Measurements from ENCODE around the gene NINL.
"Not testable (repeated sequence)": the region's sequence is repeated elsewhere in the genome, so short reads cannot be mapped to it uniquely, and the experiment has no call there.

NINL gene

DNA sequence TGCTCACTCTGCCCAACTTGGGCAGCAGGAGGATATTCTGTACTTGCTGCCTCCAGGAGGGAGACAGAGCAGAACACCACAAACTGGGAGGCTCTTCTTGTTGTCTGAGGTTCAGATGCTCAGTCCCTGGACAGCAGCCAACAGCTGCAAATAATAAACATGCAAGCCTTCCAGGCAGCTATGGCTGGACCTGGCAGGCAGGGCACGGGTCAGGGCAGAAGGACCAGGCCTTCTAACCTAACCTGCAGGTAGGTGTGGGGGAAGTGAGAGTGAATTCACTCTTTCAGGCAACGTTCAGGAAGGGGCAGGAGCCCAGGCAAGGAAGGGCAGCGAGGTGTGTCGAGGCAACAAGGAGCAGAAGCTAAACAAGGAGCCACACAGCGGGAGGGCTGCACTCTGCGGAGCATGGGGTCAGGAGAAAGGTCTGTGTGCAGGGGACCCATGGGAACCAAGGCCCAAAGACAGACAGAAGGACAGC is 31.5 kb downstream of the NINL start:
- DNase-seq (ENCODE audit: low read depth in 4 of 4, low spot score in 1 of 4) = no peak

DNA sequence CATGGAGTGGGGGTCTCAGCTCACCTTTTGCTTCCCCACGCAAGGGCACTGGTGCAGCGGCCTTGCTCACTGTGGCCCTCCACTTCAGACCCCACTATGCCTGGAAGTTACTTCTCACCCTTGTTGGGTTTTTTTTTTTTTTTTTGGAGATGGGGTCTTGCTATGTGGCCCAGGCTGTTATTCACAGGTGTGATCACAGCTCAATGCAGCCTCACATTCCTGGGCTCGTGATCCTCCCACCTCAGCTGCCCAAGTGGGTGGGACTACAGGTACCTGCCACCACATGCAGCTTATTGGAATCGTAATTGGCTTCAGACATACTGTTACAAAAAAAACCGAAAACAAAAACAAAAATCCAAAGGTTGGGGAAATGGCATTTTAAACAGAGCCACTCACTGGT is 32.4 kb downstream of the NINL start:
- DNase-seq (ENCODE audit: low read depth in 4 of 4, low spot score in 1 of 4) = no peak

DNA sequence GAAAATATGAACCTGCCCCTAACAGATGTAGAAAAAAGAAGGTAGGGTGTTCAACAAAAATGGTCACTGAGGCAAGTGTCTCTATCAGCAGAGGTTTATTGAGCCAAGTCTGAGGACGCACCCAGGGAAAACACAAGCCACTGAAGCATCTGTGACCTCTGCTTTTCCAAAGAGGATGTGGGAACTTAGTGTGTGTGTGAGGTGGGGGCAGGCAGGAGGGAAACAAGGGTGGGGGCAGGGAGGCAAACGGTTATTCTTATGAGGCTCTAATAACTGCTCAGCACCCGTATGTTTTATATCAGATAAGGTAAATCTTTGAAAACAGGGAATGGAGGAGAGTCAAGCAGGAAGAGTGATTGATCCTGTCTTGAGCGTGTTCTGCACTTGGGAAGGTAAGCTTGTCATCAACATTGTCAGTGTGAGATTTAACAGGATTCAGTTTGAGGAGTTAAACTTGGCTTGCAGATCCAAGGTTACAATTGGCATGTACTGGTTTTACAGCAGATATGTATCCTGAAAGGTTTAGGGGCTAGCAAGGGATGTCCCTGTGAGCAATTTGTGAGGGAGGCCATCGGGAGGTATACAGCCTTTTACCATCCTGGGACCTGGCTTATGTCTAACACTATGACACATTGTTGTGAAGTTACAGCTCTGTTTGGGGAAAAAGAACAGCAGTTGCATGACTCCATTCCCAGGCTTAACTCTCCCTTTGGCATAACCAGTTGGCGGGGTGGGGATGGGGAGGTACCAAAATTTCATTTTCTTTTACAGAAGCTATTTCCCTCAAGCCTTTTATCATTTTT is 33.7 kb downstream of the NINL start:
- no peak for DNase-seq (ENCODE audit: low read depth in 4 of 4, low spot score in 1 of 4)

DNA sequence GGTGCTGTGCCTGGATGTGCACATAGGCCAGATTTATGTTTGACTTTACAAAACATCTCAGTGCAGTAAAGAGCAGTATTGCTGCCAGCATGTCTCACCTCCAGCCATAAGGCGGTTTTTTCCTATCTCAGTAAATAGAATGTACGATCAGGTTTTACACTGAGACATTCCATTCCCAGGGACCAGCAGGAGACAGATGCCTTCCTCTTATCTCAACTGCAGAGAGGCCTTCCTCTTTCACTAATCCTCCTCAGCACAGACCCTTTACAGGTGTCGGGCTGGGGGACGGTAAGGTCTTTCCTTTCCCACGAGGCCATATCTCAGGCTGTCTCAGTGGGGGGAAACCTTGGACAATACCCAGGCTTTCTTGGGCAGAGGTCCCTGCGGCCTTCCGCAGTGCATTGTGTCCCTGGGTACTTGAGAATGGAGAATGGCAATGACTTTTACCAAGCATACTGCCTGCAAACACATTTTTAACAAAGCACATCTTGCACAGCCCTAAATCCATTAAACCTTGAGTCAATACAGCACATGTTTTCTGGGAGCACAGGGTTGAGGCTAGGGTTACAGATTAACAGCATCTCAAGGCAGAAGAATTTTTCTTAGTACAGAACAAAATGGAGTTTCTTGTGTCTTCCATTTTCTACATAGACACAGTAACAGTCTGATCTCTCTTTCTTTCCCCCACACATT is 34.5 kb downstream of the NINL start:
- not testable (repeated sequence) for DNase-seq (ENCODE audit: low read depth in 4 of 4, low spot score in 1 of 4)

DNA sequence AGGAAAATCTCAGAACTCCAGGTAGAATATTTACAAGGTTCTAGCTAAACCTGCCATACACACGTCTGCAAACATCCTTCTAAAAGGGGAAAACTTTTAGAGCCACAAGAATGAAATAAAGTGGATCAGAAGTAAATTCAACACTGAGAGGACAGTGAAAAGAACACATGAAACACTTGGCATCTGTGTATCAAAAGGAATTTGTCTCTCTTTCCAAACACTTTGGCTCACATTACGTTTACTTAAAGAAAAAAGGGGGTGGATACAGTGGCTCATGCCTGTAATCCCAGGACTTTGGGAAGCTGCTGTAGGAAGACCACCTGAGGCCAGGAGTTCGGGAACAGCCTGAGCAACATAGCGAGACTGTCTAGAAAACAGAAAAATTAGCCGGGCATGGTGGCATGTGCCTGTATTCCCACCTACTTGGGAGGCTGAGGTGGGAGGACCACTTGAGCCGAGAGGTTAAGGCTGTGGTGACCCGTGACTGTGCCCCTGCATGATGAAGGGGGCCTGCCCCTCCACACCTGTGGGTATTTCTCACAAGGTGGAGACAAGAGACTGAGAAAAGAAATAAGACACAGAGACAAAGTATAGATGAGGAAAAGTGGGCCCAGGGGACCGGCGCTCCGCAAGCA is 35.4 kb downstream of the NINL start:
- no peak for DNase-seq (ENCODE audit: low read depth in 4 of 4, low spot score in 1 of 4)

DNA sequence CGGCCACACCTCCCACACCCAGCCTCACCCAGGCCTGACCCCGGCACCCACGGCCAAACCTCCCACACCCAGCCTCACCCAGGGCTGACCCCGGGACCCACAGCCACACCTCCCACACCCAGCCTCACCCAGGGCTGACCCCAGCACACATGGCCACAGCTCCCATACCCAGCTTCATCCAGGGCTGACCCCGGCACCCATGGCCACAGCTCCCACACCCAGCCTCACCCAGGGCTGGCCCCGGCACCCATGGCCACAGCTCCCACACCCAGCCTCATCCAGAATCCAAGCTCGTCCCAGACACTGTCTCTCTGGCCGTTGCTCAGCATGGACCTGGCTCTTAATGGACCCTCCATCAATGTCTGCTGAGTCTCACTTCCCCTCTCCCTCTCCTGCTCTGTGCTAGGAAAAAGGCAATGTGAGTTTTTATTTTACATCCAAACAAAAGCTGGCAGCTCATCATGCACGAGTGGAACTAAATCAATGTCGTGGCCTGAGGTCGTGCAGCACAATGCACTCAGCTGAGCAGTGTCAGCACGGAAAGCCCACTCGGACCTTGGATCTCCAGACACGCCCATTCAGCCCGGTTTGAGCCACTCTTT is 36.1 kb downstream of the NINL start:
- DNase-seq (ENCODE audit: low read depth in 4 of 4, low spot score in 1 of 4) = no peak

DNA sequence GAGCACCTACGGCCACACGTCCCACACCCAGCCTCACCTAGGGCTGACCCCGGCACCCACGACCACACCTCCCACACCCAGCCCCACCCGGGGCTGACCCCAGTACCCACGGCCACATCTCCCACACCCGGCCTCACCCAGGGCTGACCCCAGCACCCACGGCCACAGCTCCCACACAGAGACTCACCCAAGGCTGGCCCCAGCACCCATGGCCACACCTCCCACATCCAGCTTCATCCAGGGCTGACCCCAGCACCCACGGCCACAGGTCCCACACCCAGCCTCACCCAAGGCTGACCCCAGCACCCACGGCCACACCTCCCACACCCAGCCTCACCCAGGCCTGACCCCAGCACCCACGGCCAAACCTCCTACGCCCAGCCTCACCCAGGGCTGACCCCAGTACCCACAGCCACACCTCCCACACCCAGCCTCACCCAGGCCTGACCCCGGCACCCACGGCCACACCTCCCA is 36.7 kb downstream of the NINL start:
- no peak for DNase-seq (ENCODE audit: low read depth in 4 of 4, low spot score in 1 of 4)

DNA sequence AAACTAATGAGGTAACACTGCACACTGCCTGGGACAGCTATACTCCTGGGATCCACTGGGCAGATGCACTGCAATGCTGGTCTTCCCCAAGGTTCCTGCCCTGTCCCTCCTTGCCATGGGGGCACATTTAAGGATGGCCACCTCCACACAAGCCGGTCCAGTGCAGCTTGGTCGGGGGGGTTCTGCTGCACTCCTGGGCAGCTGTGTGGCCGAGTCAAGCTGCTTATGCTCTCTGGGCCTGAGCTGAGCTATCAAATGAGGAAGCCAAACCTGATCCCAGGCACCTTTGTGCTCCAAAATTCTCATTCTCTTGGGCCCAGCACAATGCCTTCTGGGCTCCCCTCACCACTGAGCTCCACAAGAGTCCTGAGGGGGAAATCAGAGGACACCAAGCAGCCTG is 37.3 kb downstream of the NINL start:
- DNase-seq (ENCODE audit: low read depth in 4 of 4, low spot score in 1 of 4) = no peak

DNA sequence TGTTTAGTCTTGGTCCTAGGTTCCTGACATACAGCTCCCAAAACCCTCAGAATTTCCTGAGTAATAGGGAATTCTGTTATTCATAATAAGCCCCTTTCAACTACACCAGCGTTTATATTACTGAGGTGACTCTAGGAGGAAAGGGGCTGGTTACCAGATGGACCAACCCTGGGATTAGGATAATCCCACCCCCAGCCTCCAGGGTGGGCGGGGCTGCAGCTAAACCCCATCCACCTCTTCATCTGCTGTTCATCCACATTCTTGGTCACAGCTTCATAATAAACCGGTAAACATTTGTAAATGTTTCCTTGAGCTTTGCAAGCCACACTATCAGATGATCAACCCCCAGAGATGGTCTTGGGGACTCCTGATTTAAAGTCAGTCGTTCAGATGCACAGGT is 38.3 kb downstream of the NINL start:
- no peak for DNase-seq (ENCODE audit: low read depth in 4 of 4, low spot score in 1 of 4)

DNA sequence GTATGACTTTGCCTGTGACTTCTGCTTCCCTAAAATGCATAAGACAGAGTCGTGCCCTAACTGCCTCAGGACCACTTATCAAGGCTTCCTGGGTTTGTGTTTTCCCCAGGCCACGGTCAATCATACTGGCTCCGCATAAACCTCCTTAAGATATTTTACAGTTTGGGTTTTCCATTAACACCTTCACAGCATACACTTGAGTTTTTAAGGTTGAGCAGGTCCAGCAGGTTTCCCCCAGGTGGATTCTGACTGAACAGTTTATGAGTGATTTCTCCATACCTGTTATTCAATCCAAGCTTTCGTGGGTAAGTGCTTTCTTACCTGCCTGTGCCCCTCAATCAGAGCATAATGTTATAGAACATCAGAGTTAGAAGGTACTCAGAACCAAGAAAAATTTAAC is 39.3 kb downstream of the NINL start:
- no peak for DNase-seq (ENCODE audit: low read depth in 4 of 4, low spot score in 1 of 4)

DNA sequence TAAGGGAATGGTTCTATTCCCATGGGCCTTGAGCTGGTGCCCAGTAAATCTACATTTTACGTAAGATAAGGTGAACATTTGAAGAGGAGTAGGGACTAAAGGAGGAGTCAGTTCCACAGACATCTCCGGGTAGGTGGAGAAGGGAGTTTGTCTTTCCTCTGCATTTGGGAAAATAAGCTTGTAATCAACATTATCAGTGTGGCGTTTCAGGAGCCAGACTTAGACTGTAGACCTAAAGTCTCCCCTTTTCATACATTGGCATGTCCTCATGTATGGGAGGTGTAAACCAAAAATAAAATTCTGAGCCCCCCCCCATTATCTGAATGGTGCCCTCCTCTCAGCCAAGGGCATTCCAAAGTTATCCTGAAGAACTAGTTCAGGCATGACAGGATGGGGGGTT is 40.2 kb downstream of the NINL start:
- DNase-seq (ENCODE audit: low read depth in 4 of 4, low spot score in 1 of 4) = no peak

DNA sequence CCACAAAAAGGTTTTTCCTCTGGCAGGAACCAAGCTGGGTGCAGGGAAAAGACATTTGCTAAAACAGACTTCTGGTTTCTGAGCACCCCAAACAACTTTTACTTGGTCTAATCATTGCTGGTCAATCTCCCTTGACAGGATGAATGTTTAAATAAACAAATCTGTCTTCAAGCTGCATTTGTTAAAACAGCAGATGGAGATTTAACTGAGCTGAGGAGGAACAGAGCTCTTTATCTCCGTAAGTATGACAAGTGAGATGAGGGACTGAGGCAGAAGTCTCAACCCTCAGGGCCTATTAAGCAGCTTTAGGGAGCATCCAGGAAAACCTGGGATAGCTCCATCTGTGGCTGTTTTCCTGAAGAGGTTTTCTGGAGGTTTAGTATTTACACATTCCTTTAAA is 40.6 kb downstream of the NINL start:
- DNase-seq (ENCODE audit: low read depth in 4 of 4, low spot score in 1 of 4) = no peak

DNA sequence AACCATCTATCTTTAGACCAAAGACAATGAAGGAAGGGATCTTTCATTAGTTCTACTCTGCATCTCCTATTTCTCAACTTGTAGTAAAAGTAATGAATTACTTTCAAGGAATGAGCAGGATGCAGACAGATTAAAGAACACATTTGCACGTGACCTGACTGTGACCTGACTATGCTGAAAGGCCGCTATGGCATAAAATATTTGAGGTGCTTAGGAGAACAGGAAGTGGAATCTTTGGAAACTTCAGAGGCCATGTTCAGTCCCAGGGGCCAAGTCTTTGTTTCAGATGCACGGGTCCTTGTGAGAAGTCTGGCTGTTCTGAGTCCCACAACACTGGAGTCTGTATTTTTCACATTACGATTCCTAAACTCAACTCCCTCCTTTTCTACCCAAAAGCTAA is 41.0 kb downstream of the NINL start:
- DNase-seq (ENCODE audit: low read depth in 4 of 4, low spot score in 1 of 4) = no peak

DNA sequence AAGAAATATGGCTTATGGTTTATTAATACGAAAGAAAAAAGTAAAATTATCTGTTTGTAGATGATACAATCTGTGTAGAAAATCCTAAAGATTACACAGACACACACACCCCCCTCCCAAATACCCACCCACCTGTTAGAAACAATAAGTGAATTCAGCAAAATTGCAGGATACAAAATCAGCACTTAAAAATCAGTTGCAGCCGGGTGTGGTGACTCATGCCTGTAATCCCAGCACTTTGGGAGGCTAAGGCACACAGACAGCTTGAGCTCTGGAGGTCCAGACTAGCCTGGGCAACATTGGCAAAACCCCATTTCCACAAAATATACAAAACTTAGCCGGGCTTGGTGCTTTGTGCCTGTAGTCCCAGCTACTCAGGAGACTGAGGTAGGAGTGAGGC is 42.3 kb downstream of the NINL start:
- DNase-seq (ENCODE audit: low read depth in 4 of 4, low spot score in 1 of 4) = no peak

DNA sequence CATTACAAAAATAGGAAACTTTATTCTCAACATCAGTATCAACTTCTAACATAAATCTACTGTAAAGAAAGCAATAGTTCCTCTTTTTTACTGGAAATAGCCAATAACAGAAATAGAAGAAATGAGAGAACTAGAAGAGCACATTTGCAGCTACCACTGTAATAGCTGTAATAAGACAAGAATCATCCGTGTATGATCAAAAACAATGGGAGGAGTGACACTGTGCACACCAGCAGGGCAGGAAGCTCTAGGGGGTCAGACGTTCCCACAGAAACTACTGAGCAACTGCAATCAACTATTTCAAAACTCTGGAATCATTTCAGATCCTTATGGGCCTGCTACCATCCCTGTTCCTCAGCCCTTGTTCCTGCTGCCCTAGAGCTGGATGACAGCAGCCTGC is 43.7 kb downstream of the NINL start:
- no peak for DNase-seq (ENCODE audit: low read depth in 4 of 4, low spot score in 1 of 4)

DNA sequence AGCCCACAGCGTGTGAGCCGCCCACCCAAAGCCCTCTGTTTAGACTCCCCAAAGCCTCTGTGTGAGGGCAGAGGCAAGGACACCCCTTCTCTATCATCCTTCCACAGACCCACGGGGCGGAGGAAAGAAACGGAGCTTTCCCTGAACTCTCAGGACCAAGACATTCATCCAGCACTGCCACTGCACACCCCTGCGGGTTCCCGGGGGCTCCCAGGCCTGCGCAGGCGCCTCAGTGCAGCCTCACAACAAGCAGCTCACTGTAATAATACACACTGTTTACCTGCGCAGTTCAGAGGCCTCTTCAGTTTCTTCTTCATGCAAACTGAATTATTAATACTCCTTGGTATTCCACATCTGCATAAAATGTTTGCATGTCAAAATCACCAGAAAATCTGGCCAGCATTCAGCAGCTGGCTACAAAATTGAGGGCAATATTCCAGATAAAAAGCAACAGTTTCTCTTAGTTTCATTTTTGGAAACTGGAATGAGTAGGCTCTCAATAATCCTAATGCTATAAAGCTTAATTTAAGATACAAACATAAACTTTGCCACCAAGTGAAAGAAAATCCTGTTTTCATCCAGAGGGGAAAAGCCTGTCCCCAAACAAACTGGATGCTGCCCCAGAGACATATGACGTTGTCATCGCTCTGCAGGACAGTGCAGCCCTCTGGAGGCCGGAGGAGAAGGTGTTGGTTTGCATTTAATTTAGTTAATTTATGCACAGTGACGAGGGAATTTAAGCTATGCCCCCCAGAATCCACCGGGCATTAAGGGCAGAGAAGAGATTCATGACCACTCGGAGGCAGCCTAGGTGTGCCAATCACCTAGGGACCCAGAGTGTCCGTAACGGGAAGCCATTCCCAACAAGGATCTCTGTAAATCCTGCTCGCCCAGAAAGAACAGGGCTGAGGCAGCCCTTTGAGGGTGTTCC is 45.3 kb downstream of the NINL start:
- DNase-seq (ENCODE audit: low read depth in 4 of 4, low spot score in 1 of 4) = no peak

DNA sequence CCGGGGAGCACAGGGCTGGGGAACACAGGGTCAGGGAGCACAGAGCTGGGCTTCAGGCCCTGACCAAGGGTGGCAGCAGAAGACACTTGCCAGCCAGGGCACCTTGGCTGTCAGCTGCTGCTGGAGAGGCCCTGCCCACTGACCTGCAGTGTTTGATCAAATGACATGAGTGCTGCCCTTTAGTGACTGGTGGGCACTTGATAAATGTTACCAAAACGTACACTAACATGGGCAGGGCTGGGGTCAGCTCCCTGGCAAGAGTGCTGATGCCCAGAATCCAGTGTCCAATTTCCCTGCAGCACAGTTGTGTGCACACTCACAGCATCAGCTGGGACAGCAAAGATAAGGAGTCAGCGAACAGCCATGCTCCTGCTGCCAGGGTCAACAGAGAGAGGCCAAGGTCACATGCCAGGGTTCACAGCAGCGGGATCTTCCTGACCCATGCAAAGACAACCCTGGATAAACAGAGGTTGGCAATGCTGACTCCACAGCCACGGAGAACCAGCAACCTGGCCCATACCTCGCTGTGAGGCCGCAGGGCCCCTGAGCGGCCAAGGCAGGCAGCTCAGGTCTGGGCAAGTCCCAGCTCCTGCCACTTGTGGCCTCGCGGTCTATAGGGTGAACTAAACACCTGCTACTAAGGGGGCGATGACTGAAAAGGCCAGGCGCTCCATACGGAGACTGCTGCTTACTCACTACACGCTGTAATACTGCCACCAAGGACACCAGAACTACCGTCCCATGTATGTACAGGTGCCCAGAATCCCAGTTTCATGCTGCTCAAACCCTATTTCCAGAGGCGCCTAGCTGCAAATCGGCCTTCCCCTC is 46.3 kb downstream of the NINL start:
- DNase-seq (ENCODE audit: low read depth in 4 of 4, low spot score in 1 of 4) = no peak

DNA sequence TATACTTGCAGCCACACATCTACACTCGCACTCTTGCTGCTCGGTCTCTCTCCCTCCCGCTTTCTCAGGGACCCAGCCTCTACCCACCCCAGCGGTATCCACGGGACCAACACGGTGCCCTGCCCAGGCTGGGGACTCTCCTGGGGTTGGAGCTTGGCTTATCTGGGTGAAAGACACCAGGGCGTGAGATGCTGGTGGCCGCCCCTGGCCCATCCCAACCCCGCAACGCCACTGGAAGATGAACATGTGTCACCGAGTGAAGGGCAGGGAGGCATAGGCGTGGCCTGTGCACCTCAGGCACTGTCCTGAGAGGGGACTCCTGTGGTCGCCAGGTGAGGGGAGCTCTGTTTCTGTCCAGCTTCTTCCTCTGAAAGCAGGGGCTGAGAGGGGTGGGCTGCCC is 47.4 kb downstream of the NINL start:
- no peak for DNase-seq (ENCODE audit: low read depth in 4 of 4, low spot score in 1 of 4)

DNA sequence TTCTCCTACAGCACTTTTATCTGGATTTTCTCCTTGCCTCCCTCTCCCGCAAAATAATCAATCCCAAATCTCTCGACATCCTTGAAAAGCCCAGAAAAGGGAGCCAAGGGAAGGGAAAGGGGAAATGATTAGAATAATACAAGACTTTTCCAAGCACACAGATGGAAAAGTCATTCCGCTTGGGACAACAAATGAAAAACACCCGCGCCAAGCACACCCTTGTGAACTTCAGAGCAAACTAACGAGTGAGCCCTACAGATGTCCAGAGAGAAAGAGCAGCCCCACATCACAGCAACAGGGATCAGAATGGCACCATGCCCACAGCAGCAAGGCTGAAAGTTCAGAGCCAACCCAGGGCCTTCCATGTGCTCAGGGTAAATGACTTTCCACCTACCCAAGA is 49.6 kb downstream of the NINL start:
- no peak for DNase-seq (ENCODE audit: low read depth in 4 of 4, low spot score in 1 of 4)

DNA sequence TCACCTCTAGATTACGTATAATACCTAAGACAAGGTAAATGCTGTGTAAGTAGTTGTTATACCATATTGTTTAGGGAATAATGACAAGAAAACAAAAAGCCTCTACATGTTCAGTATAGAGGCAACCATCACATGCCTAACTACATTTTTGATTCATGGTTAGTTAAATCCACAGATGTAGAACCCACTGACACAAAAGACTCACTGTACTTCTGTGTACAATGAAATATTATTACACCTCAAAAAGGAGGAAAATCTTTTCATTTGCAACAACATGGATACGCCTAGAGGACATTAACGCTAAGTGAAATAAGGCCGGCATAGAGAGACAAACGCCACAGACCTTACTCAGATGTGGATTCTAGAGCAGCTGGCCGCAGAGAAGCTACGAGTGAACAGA is 50.5 kb downstream of the NINL start:
- no peak for DNase-seq (ENCODE audit: low read depth in 4 of 4, low spot score in 1 of 4)

Measured in stimulated activated CD4-positive, alpha-beta T cell treated with anti-CD3 and anti-CD28 coated beads, Interleukin-1b, Interleukin-23, amount 100 ng/mL, for 24 hours (primary cell).